ENCODE measurements around the gene ST6GAL2.

ST6GAL2 gene

DNA sequence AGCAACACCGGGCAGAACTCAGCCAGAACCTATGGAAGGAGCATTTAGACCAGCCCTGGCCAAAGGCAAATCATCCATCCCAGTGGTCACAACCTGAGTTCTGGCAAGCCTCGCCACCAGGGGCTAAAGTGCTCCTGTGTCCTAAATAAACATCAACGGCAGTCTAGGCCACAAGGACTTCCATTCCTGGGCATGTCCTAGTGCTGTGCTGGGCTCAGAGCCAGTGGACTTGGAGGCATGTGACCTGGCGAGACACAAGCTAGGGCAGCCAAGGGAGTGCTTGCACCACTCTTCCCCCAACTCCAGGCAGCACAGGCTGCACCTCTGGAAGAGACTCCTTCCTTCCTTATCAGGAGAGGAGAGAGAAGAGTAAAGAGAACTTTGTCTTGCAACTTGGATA lies 69.0 kb downstream of the ST6GAL2 start:
- no peak for DNase-seq

DNA sequence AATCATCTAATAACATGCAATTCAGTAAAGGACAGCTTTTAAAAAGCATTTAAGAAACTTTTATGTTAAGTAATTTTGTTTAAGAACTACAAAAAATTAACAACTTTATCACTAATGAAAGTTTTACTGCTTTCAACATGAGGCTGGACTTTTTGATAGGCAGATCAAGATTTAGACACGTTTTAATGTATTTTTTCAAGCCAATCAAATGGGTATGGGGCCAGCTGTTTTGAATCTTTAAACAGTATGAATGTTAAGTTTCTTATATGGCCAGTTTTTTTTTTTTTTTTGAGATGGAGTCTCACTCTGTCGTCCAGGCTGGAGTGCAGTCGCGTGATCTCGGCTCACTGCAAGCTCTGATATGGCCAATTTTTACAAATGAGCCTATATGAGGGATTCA lies 73.1 kb downstream of the ST6GAL2 start:
- no peak for DNase-seq

DNA sequence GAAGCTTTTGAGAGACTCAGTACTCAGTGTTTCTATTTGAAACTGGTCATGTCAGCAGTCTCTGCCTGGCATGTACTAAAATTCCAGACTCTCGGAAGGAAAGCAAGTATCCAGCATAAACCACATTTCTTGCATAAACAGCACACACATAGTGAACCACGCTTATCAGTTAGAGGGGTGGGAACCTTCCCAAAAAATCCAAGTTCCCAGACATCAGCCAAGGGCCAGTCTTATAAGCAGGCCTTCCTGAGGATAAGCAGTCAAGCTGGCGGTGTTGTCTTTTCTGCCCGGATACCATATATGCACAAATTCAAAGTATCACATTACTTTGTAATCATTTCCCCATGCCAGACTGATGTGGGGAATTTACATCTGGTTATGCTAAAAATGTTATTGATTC lies 73.6 kb downstream of the ST6GAL2 start:
- DNase-seq, result no peak

DNA sequence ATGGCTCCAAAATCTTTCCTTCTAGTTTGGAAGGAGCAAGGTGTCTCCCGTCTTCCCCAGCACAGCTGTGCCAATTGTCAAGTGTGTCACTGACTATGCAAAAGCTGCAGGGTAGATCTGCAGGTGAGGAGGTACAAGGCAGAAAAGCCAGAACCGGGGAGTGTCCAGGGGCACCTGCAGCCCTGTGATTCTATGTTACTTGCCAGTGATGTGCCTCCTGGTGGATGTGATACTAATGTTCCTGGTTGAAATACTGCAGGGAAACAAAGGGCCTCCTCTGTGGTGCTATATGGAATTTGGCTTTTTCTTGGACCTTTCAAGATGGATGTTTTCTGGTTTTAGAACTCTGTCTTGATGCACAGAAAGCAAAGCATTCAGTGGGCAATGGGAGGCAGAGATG lies 80.3 kb downstream of the ST6GAL2 start:
- DNase-seq, result no peak

DNA sequence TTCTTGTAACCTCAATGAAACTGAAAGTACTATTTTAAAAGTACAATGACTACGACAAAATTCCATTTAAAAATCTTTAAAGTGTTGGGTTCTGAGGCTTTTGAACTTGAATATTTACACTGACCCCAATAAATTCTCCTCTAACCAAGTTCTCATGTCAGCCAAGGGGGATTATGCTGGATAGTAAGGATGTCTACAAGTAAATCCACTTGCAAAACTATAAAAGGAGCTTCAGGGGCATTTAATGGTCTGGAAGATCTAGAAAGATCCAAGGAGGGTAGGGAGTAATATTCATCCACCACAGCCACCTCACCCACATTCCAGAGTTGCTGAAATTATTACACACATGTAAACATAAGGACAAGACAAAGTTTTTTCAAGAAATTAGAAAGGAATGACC lies 81.8 kb downstream of the ST6GAL2 start:
- DNase-seq, result no peak

DNA sequence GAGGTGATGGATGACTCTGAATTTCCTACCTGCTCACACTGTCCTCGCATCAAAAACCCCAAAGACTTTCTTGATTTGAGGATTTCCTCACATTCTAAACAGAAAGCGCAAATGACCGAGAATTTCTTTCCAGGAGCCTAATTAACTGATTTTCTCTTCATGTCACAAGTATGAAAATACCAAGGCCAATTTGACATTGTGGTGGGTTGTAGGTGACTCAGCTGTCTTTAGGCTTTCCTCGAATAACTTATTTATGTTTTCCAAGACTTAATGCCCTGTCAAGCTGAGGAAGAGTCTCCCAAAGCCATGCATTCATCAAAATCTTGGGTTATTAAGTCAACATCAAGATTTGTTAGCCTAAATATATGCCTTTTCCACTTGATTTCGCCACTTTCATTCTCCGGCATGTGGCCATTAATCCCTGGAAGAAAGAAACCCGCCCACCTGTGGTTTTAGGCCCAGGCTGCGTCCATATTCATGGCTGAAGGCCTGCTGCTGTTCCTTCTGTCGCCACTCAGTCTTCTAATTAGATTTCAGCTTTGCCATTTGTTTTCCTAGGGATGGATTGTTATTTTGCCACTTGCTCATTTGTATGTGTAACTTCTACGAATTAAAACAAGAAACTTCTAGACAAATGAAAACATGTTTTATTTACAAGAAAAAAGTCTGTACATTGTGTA lies 84.9 kb downstream of the ST6GAL2 start:
- peak; percentile 51 for DNase-seq

DNA sequence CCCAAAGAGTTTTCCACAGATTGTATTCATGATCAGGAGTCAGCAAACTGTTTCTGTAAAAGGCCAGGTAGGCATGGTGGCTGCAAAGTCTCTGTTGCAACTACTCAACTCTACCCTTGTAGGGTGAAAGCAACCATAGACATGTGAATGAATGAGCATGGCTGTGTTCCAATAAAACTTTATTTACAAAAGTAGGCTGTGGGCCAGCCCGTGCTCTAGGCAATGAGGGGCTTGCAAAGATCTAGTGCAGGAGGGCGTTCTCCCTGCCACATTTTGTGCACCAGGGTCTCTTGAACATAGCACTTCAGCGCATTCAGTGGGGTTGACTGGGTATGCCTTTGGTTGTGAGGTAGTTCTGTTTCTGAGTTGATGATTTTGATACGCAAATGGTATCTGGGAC lies 85.8 kb downstream of the ST6GAL2 start:
- no peak for DNase-seq

DNA sequence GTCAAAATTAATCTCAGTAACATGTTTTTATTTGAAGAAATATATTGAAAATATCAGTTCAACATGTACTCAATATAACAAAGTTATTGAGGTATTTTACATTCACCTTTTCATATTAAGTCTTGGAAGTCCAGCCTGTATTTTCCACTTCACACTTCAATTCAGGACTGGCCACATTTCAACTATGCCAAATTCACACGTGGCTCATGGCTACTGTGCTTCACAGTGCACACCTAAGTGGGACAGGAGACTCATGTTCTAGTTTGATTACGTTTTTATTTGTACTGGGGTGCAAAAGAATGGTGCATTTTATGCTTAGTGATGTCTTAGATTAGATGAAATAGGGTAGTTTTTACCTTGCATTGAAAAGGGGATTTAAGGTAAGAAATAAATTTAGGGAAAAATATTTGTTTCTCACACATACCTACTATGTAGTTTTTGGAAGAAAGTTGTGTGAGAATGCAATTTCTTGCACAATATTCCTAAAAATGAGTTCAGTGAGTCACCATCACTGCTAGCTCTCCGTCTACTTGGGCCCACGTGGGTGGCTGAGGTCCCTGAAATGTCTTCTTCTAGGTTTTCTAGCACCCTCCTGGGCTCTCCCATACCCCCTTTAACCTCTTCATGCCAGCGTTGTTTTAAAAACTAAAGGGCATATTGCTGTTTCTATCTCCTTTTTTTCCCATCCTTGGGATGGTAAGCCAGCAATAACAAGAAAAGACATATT lies 87.0 kb downstream of the ST6GAL2 start:
- no peak for DNase-seq

DNA sequence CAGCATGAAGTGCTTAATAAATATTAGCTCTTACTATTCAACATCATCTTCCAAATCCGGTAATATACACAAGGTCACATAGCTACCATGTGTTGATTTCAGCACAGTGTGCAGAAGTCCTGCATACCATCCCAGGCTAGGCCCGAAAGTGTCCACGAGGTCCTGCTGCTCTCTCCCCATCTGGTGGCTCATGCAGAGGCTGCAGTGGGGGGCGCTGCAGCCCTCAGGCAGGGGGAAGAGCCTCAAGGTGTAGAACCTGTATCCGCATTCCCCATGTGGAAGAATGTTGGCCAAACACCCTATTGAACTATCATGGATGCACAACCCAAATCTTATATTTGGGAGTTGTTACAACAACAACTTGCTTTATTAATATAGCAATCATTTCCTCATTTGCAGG lies 88.5 kb downstream of the ST6GAL2 start:
- DNase-seq, result no peak

DNA sequence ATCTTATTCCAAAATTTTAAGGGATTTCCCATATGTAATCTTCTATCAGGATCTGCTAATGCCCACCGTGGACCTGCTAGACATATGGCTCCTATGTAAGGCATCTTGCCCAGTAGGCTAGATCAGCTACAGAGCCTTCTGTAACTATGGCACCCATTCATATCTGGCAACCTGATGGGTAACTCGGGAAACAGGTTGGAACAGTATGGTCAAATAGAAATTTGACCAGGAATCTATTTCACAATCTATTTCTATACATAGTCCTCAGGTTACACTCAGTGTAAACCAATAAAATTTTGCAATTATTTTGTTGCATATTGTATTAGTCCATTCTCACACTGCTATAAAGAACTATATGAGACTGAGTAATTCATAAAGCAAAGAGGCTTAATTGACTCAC lies 93.3 kb downstream of the ST6GAL2 start:
- no peak for DNase-seq

DNA sequence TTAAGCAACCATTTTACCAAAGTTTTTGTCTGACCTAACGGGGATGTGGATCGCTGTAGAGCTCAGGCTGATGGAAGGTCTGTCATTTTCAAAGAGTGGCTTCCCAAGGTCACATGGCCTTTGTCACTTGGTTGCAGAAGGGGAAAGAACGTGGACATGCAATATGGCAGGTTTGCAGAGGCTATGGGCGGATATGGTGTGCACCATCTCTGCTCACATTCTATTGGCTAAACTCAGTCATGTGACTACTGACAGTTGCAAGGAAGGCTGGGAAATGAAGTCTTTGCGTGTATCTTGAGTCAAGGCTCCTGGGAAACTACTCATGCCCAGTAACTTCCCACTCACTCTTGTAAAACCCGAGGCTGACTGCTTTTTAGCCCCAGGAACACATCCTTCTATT lies 96.8 kb downstream of the ST6GAL2 start:
- DNase-seq, result no peak

DNA sequence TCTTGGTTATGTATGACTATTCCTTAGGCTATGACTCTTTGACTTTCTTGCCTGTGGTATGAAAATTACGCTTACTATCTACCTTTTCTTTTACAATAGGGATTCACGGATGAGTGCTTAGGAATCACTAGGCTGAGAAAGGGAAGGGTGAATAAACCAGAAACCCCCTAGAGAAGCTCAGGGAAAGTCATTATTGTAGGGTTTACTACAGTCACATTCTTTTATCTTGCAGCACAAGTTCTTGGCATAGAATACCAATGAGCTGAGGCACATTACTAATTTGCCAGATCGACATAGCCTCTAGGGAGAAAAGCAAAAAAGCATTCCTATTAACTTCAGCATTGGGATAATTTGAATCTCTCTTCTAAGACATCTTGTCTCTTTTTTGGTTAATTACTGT lies 103.3 kb downstream of the ST6GAL2 start:
- DNase-seq, result no peak

DNA sequence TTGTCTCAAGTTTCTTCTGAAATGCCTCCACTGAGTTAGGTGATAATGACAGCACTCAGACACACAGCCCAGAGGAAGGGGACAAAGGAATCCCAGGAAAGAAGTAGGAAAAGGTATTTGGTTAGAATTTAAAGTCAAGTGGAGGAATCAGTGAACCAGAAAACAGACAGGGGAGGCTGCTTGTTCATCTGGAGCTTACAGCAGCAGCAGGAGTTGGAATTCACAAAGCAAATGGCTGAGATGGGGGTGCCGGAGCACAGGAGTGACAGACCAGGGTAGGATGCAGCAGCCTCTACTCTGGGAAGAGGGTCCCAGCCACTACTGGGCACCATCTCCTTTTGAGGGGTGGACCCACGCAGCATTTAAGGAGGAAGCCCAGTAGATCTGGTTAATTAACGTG lies 104.8 kb downstream of the ST6GAL2 start:
- no peak for DNase-seq

DNA sequence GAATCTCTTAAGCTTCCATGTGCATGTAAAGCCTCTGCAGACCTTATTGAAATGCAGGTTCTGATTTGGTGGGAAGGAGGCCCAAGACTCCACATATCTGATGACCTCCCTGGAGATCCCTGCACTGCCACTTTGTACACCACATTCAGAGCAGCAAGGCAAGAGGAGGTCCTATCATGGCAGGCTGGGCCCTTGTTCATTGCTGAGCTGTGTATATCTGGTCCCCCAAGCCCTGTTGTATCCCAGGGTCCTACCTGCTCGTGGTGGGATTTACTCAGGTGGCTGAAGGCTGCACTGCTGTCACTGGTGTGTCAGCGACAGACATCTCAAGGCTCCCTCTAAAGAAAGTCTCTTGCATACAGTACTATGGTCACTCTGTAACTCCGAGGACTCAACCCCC lies 114.2 kb downstream of the ST6GAL2 start:
- DNase-seq, result no peak

DNA sequence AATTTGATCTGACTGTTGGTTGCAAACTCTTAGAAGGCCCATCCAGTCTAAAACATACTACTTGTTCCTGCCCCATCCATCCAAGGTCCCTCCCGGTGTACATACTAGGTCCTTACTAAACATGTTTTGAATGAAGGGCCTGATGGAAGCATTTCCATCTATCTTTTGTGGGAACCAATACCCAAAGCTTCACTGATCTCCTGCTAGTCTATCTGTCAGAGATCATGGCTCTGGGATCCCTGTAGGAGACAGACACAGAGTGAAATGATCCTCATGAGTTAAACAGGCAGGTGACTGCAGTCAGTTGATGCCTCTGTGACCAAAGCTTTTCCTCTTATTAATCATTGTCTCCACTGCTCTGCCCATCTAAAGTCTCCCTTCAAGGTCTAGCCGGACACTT lies 115.0 kb downstream of the ST6GAL2 start:
- DNase-seq, result no peak

DNA sequence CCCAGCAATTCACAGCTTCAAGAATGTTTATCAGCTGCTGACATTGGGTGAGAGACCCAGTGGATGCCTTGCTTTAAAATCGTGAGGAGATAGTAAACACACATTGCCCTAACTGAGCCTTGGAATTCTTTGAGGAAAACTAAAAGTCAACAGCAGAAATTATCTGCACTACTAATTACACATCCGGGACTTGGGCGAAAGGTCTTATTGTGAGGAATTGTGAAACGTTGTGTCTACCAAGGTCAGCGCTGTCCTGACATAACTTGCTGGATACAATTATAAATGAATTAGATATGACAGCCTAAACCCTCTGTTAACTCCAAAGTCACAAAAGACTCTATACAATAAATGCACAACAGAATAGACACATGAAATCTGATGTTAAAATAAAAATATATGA lies 121.4 kb downstream of the ST6GAL2 start:
- no peak for DNase-seq

DNA sequence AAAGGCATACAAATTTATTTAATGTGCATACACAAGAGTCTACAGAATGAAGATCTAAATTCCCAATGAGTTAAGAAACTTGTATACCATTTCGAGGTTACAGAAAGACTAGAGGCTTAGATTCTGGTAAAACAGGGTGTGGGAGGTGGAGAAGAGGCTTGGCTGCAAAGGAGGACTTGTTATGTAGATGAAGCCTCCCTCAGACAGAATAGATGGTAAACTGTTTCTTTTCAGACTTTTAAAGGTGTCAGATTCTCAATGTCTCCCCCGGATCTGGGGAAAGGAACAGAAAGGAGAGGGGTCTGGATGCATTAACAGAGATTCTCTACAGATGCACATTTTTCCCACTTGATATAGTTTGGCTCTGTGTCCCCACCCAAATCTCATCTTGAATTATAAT lies 126.0 kb downstream of the ST6GAL2 start:
- no peak for DNase-seq

DNA sequence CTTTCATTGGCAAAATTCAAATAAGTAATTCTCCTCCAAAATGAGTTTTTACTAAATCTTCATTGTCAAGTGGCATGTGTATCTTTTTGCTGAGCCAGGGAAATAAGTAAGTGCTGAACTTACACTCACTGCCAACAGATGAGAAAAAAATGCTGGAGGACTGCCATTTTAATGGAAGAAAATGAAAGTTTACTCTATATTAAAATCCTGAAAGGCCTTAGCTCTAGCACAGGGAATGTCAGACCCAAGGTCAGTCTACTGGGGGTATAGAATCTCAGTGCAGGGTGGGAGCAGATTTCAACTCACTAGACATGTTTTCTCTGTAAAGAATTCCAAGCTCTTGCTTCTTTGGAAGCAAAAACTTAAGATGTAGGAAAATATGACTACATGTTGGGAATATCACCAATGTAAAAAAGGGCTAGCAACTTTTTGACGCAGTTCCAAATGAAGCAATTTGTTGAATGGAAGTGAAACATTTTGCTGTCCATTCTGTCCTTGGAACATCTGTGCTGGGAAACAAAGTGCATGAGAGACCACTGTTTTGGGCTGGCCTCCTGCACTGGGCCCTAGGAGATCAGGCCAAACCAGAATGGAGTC lies 127.0 kb downstream of the ST6GAL2 start:
- no peak for DNase-seq
